DMS53 treated with DMSO at 0.1 percent for 48 hours (cell line): ENCODE results near the gene GLIS1.

Experiments used
- DNase-seq: peaks from one replicate; lab custom pipeline; 2025; ENCODE audit not compliant: unreplicated experiment; lab: John Stamatoyannopoulos, UW

Gene GLIS1

GRCh38 chr1:53680868-53681267 lies 58.1 kb downstream of the GLIS1 start:
- no peak for DNase-seq

- no peak for DNase-seq
Observed at GRCh38 chr1:53678938-53679825, 59.8 kb downstream of the GLIS1 start.

DNA sequence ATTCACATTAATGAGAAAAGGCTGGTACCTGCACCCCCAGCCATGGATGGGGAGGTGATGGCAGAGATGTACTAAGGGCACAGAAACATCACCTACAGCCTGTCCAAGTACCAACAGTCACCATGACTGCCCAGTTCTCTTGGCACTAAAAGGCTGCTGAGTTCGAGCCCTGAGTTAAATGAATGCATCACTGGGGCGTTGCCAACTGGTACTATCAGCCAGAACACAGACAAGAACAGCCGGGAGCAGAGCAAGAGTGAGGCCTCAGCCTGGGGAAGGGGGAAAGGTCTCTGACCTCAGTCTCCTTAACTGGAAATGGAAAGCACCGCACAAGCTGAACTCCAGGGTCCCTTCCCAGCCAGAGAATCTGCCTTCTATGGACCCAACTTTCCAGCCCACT lies 60.5 kb downstream of the GLIS1 start:
- DNase-seq = no peak

GRCh38 chr1:53678046-53678445 lies 60.9 kb downstream of the GLIS1 start:
- DNase-seq = no peak

DNA sequence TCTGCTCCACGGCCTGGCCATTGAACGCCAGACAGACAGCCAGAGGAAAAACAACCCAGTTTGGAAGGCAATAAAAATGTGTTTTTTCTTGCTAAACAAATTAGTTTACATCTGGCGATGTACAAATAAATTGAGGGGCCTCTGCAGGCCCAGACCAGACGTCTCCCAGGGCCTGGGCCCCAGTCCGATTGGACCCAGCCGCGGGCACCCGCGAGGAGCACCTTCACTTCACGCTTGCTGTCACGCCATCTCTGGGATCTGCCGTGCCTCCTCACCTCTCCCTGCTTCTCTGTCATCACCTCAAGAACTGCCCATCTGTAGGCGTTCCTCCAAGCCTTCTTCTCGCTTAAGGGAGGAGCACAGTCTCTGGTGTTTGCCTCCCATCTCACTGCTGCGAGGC lies 61.5 kb downstream of the GLIS1 start:
- no peak for DNase-seq

DNA sequence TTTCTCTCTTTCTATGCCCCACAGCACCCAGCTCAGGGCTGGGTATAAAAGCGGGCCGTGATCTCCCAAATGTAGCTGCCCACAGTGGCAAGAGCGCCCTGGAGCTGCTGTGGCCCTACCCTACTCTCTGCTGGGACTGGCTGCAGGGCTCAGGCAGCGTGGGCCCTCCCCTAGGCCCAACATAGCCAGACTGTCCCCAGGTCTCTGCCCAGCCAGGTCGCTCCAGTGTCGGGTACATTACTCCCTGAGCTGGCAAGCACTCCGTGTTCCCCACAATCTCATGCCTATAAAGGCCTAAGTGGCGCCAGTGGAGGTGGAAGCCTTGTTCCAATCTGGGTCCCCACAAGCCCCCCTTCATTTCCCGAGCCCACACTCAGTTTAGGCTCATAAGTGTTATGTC lies 66.2 kb downstream of the GLIS1 start:
- DNase-seq = no peak

- DNase-seq = no peak
Observed at GRCh38 chr1:53672243-53672642, 66.7 kb downstream of the GLIS1 start.

DNA sequence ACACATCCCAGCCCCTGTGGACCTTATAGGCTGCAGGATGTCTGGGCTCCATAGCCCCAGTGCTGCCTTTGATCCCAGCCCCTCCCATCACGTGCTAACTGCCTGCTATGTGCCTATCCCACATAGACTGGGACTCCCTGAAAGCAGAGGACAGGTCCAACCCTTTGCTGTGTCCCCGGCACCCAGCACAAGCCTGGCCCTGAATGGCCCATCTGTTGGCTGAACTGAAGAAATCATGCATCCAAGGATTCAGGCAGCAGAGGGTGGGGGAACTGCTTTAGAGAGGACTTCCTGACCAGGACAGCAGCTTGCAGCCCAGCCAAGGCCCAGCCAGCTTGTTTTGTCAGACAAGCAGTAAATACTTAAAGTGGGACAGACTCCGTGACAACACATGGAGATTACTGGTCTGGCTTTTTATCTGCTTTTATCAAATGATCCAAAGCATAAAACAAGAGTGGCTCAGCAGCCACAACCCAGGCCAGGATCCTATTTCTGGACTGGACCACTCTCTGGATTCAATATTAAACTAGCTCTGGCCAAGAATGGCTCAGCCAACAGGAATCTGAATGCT lies 69.3 kb downstream of the GLIS1 start:
- DNase-seq = no peak

GRCh38 chr1:53666566-53666965 lies 72.4 kb downstream of the GLIS1 start:
- DNase-seq = no peak

- no peak for DNase-seq
Observed at GRCh38 chr1:53665996-53666395, 73.0 kb downstream of the GLIS1 start.

GRCh38 chr1:53663529-53664300 lies 75.2 kb downstream of the GLIS1 start:
- DNase-seq = no peak

DNA sequence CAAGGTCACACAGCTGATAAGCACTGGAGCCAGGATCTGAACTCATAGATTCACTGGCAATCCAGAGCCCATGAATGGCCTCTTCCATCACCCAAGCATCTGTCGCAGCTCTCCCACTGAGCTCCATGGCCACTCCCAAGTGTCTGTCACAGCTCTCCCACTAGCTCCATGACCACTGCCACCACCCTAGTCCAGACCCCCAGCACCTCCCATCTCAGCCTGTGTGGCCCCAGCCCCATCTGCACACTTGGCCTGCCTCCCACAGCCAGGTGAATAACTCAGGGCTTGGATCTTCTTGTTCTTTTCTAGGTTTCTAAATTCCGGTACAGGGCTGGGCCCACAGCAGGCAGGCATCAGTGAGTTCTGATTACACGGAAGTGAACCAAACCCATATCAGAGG lies 76.0 kb downstream of the GLIS1 start:
- DNase-seq = no peak

DNA sequence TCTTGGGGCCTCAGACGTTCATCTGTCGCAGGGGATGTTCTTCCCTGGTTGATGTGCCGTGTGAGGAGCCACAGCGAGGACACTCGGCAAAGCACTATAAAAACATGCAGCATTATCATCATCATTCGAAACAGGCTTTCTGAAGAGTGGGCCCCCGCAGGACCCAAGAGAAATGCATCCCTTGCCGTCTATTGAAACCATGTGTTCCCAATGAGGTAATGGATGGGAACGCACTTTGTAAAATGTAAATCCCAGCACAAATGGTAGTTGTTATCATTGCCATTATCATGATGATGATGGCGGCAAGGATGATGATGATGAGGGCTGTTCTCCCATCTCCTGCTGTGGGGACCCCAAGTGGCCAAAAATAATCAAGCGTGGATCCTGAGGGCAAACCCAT lies 76.8 kb downstream of the GLIS1 start:
- DNase-seq = no peak

GRCh38 chr1:53661496-53661895 lies 77.5 kb downstream of the GLIS1 start:
- no peak for DNase-seq

DNA sequence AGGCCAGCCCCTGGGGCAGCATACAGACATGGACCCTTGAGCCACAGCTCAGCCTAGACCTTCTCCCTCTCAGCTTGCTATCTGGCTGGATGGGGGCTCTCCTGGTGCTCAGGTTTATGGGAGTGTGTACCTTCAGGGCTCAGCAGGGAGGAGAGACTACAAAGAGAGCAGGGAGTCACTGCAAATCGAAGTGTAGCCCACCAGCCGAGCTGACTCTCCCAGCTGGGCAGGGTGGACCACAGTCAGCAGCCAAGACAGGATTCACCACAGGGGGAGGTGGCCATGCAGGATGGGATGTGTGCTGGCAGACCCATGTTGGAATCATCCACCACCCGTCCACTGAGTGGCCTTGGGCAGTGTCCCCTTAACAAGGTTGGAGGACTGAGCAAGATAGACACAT lies 78.3 kb downstream of the GLIS1 start:
- DNase-seq = no peak

GRCh38 chr1:53659436-53659835 lies 79.5 kb downstream of the GLIS1 start:
- no peak for DNase-seq

GRCh38 chr1:53658489-53659230 lies 80.3 kb downstream of the GLIS1 start:
- no peak for DNase-seq

DNA sequence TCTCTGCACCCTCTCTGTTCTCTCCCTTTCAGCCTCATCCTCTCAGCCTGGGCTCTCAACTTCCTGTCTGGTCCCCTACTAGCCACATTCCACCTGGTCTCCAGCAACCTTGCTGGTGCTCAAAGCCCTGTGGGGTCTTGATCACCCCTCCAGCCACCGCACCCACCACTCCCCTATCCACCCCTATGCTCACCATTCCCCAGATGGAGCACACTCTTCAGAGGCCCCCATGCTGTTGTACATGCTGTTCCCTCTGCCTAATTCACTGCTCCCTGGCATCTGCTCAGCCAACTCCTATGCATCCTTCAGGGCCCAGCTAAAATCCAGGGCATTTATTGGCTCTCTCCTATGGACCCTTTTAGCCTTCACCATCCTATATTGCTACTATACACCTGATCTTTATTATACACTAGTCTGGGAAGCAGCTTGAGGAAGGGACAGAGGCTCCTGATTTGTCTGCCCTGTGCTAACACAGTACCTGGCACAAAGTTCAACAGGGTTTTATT lies 81.0 kb downstream of the GLIS1 start:
- no peak for DNase-seq

DNA sequence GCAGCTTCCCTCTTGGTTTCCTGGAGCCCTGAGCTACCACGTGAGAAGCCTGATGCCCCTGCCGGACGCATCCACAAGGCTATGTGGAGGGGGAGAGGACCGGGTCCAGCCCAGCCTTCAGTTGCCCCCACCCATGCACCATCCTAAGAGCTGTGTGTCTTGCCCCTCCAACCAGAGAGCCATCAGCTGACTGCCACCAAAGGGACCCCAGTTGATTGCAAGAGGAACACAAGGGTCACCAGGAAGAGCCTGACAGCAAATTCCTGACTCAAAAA lies 81.5 kb downstream of the GLIS1 start:
- no peak for DNase-seq

- DNase-seq = no peak
Observed at GRCh38 chr1:53656747-53657530, 82.0 kb downstream of the GLIS1 start.
